CD4-positive, alpha-beta T cell treated with Interleukin-15 for 1 hour (primary cell): ENCODE measurements around the gene KREMEN1.

Experiments
- DNase-seq: peaks from one replicate; pipeline ENCODE4 v3.0.0-alpha.2; 2020

KREMEN1 gene

DNA sequence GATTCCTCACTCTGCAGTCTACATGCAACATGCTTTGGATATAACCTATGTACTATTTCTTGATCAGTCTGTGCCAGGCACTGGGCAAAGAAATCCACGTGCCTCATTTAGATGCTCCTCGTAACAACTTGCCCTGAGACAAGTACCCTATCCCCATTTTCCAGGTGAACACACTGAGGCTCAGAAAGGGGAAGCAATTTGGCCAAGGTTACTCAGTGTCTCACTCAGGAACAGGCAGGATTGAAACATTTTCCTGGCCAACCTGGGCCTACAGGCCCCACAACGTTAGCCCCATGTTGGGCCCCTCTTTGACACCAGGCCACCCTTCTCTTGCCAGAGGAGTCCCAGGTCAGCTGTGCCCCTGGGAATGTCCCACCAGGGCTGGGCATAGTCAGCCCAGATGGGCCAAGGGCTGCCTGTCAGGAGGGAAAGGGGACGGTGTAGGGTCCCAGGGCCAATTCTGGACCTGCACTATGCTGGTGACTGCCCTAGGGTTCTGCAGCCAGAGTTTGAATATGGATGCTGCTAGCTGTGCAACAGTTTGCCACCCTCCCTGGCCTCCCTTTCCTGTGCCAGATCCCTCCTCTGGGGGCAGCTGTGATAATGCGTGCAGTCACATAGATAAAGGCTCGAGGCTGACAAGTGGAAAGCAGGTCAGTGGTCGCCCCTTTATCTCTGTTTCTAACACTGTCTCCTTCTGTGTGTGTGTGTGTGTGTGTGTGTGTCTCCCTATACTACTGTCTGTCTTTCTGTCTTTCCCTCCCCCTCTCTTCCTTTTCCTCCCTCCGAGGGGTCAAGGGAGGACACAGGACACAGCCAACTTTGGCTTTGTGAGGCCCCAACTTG, 122.5 kb downstream of the KREMEN1 start:
- no peak for DNase-seq

DNA sequence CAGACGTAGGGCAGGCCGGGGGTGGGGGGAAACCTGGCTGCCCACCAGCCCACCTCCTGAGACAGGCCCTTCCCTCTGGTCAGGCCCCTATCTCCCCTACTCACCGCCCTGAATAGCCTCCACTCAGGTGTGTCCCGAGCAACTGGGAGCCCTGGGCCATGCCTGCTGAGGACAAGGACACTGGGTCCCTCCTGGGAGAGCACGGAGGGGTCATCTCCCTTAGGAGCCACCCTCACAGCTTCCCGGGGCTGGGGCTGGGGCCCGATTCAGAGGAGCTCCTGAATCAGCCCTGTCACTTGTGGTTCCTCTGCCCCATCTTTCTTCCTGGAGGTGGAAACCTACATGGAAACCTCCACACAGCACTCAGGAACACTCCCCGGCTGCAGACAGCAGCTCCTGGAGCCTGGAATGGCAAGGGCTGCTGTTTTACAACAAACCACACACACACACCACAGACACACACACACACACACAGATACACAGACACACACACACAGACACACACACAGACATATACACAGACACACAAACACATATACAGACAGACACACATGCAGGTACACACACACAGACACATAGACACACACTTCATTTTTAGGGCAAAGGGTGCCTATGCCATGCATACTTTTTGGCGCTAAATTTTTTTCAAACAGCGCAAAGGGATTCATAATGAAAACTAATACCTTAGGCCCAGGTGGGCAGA, 123.3 kb downstream of the KREMEN1 start:
- no peak for DNase-seq

DNA sequence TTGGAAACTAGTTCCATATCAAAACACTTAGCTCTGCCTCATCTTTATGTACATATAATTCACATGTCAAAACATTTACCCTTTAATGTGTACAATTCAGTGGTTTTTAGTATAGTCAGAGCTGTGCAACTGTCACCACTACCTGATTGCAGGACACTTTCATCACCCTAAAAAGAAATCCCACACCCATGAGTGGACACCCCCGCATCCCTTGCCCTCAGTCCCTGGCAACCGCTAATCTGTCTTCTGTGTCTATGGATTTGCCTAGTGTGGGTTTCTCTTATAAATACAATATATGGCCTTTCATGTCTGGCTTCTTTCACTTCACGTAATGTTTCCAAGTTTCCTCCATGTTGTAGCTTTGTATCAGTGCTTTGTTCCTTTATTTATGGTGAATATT, 124.3 kb downstream of the KREMEN1 start:
- no peak for DNase-seq

DNA sequence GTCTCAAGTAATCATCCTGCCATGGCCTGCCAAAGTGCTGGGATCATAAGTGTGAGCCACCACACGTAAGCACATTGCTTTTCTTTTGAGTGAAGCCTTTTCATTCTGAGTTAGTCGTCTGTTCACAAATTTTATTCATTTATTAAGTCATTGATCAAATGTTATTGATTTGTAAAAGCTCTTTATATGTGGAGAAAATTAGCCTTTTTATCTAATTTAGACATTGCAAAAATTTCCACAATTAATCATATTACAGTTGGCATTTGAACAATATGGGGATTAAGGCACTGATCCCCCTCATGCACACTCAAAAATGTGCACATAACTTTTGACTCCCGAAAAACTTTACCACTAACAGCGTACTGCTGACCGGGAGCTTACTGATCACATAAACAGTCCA, 125.4 kb downstream of the KREMEN1 start:
- DNase-seq = no peak

DNA sequence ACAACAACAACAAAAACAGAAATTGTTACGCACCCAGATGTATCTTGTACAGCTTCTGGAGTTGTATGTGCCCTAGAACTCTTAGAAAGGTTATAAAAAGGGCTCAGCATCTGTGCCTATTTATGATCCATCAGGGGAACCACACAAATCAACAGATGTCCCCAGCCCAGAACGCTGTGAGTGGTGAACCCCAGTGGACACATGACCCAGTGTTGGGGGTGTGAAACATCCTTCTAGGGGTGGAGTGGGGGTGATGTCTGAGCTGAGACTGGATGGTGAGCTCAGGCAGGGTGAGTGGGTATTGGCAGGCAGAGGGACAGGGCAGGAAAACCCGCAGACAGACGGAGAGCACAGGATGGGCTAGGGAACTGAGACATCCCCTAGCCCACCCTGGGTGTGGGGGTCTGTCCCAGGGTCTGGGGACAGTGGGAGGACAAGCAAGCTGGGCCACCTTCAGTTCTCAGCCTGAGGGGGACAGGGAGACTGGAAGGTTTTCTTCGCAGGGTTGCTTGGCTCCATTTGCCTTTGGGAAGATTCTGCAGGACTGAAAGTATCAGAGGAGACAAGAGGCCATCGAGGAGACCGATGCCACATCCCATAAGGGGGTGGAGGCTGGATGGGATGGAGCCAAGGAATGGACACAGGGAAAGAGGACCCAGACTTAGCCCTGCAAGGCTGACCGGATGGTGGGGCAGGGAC, 127.0 kb downstream of the KREMEN1 start:
- DNase-seq = no peak

DNA sequence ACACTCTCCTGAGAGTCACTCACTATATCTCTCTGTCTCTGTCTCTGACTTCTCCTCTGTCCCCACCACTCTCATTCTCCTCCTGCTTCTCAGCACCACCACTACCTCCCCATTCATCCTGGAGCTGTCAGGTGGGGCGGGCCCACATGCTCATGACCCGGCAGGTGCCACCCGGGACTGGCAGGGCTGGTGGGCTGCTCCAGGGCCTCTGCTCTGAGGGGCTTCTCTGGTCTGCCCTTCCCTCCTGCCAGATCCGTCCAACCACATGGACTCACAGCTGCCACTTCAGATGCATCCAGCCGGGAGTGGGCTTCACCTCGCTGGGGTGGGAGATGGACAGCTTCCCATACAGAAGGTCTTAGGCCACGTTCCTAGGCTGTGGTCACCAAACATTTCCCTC, 128.1 kb downstream of the KREMEN1 start:
- DNase-seq = no peak

DNA sequence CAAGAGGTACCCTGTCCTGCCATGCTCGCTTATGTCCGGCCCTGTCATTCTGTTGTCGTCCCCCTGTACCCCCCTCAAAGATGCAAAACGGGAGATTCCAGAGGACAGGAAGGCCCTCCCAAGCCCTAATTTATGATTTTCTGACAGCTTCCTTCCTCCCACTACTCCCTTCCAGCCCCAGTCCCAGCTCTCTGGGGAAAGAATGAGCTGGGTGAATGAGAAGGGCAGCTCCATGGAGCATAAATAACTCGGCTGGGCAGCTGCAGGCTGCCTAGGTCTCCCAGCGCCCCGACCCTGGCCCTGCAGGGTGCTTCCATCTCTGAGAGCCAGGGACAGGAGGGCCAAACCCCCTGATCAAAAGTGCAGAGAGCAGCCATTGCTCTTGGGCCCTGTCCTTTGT, 128.9 kb downstream of the KREMEN1 start:
- no peak for DNase-seq

DNA sequence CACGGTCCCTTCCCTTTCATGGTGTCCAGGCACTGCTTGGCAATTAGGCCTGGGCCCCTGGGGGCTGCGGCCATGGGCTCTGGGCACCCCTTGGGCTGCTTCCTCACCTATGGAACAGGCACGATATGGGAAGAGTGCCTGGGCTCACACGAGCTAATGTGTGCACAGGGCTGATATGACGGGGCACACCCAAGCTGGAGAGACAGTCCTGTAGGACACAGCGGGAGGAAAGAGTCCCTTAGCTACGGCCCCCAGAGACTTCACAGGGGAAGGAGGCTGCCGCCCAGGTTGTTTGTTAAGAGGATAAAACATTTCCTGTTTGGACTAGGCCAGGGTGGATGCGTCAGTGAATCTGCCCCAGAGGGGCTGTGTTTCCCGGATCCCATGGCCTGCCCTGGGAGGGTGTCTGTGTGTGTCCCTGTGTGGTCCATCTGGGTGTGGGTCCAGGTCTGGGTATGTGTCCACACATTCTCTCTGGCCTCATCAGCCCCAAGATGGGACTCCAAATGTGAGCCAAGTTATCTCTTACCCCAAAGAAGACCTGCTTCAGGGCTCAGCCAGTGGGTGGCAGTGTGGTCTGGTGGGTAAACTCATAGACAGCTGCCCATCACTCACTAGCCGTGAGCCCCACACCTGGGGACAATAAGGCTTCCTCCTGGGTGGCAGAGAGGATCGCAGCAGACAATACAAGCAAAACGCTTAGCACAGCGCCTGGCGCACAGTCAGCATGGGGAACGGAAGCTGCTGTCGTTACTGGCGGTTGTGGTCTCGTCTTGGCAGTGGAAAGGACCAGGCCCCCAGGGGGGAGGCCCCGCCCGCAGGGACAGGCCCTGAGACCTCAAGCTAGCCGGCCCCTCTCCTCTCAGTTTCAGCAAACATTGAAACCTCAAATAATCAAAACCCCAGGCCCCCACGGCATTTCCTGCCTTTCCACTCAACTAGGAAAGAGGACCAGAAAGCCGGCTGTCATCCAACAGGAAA, 129.7 kb downstream of the KREMEN1 start:
- peak; percentile 57 for DNase-seq

DNA sequence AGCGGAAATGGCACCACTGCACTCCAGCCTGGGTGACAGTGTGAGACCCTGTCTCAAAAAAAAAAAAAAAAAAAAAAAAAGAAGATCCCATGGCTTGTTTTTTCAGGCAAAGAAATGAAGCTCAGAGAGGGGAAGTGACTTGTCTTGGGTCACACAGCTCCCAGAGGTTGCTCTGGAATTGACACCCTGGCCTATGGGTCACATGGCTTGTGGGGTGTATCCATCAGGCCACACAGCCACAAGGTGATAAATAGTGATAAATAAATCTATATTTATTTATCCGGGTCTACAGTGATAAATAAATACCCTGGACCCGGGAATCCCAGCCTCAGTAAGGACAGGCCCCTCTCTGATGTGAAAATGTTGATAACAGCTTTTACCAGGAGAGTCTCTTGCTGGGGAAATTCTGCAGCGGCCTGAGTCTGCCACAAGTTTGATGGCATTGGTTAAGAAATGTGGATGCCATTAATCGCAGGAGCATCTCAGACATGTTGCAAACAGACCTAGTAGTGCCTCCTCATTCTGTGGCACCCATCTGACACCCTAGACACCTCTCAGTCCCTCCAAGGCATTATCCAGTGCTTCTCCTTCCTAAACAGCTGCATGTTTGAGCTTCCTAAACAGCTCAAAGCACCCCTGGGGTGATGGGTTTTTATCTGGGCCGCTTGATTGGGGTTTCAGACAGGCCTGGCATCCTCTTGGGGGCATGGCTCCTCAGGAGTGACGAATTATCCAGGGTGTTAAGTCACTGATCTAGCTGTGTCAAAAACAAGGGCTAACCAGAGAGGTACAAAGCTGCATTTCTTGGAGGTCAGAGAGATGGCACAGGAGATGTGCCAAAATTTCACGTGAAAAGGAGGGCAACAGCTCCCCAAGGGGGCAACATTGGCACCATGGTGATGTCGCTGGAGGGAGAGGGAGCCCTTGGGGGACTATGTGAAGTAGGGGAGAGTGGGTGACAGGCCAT, 130.9 kb downstream of the KREMEN1 start:
- no peak for DNase-seq

DNA sequence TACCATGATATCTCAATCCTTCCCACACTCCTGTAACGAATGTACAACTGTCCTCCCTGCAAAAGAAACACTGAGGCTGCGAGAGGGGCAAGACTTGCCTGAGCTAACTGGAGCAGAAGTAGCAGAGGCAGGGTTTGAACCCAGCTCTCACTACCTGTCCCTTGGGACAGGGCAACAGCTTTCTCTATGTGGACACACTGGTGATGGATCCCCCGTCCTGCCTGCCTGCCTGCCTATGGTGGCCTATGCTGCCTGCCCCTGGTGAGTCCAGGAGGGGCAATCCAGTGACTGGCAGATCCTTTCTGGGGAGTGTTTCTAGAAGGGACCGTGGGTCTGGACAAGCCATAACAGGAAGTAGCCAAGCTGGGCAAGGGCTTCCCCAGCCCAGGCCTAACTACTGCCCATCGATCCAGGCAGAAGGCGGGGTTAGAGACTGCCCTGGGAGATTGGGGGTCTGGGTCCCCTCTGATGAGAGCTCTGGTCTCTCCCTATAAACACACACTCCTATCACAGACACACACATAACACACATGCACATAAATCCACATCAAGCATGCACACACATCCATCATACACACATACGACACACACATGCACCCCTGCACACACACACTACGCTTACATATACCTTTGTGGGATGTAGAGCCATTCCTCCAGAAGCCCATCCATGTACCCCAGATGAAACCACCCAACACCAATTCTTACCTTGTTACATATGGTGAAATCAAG, 131.8 kb downstream of the KREMEN1 start:
- no peak for DNase-seq

DNA sequence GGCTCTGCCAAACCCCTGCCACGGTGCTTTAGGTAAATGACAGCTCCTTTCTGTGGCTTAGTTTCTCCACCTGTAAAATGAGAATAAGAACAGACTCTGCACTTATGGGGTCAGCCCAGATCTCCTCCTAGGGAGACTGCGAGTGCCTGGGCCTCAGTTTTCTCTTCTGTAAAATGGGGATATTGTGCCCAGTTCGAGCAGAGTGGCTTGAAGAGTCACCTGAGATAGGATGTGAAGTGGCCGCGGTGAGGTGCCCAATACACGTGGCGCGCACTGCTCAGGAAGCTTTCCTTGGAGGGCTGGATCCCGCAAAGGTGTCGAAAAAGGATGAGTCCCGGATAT, 132.4 kb downstream of the KREMEN1 start:
- no peak for DNase-seq

DNA sequence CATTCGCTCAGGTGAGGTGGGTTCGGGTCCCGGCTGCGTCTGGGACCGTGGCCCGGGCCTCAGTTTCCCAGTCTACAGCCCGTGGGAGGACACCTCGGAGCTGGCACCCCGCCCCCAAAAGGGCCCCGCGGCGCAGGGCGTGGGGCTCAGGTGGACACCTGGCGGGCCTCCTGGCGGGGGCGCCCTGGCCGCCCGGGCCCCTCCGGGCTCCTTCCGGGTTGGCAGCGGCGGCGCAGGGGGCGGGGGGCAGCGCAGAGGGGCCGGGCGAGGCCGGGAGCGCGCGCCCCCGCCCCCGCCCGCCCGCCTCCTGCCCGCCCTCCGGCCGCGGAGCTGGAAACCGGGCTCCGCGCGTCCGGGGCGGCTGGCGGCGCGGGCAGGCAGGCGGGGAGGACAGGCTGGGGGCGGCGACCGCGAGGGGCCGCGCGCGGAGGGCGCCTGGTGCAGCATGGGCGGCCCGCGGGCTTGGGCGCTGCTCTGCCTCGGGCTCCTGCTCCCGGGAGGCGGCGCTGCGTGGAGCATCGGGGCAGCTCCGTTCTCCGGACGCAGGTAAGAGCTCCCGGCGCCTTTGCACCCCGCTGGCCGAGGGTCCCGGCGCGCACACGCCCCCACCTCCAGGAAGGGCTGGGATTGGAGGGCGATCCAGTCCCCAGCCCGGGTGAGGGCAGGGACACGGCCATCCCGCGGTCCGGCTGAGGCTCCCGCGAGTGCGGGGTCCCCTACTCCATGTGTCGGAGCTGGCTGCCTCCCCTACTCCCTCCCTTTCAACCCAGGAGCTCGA, 132.9 kb downstream of the KREMEN1 start, which contains the start of gene EMID1:
EMID1 (plus strand) TSS at position 303 of the 778 bp plus-strand sequence; CDS start at position 446, 143 bp downstream.
- DNase-seq = no peak

DNA sequence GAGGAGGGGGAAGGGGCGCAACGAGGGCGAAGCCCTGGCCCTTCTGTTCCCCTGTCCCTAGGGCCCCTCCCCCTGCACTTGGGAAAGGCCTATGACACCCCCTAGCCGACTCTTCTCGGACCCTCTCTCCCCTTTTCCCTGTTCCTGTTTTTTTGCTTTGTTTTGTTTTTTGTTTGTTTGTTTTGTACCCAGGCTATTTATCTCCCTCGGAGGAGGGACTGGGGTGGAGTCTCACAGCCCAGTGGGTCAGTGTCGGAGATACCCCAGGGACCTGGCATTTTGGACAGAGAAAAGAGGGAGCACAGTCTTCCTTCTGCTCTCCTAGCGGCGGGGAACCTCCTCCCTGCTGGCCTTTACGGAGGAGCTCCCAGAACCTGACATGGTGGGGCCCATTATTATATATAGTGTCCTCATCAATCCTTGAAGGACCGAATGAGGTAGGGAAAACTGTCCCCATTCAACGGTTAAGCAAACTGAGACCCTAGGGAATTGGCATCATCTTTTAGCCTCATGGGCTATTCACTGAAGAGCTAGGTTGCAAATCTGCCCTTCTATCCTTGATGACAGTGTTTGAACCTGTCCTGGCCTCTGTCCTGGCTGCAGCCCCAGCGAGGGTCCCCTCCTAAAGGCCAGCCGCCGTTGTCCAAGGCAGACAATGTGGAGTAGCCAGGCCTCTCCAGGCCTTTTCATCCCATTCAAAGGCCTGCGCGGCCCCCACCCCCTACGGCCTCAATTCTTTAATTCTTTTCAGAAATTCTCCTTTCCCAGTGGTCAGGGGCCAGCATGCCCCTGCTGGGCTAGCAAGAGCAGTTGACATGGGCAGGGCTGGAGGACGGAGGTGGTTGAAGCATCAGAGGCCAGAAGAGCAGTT, 133.8 kb downstream of the KREMEN1 start:
- no peak for DNase-seq

DNA sequence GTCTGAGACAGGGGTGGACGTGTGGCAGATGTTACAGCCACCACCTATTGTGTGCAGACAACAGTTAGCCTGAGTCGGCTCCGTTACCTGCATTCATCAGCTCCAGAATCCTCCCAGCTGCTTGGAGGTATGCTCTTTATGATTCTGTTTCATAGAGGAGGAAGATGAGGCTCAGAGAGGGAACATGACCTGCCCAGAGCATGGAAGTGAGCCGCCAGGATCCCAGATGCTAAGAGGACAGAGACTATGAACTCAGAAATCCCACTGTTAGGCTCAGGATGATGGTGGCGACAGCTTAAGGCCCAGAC, 134.4 kb downstream of the KREMEN1 start:
- DNase-seq = no peak

DNA sequence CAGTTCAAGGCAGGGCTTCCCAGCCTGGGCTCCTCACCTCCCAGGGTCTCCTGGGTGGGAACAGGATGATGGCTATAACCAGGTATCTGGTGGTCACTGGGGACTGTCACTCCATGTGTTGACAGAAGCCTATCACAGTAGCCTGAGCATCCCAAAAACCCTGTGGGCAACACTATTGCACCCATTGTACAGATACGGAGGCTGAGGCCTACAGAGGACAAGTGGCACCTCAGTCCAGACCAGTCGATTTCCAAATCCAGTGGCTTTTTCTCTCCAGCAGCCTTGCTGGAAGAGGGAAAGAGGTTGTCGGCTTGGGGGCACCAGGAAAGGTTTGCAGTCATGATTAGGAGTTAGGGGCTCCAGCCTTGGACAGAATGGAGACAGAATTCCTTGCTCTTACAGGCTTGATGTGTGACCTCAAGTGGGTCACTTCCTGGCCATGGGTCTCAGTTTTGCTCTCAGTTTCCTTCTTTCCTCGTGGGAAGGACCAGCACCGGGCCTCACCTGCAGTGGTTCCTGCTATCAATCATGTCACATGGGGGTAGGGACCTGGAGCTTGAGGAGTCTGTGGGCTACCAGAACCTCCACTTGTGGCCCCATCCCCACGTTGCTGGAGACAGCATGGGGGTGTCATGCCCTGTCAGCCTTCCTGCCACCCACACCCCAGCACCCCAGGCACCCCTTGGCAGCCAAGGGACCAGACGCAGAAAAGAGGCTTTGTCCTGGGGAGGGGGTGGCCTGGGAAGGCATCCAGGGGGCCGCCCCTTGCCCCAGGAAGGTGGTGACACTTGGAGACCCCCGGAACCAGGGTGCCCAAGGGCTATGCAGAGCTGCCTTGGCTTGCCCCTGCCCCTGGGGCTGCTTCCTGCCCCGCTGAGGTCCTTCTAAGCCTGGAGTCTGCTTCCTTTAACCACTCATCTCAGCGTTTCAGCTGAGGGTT, 135.0 kb downstream of the KREMEN1 start:
- no peak for DNase-seq

DNA sequence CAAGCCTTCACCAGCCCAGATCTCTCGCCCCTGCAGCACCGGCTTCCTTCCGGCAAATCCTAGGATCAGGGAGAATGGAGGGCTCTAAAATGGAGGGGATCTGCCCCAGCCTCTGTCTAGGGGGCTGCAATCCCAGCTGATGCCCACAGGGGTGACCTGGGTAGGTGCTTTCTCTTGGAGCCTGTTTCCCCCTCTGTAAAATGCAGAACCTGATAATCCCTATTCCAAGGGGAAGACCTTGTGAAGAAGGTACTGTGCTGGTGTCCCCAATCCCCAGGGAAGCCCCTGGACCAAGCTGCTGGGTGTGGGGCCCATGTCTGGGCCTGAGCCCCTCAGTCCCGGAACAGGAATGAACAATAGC, 135.6 kb downstream of the KREMEN1 start:
- no peak for DNase-seq

DNA sequence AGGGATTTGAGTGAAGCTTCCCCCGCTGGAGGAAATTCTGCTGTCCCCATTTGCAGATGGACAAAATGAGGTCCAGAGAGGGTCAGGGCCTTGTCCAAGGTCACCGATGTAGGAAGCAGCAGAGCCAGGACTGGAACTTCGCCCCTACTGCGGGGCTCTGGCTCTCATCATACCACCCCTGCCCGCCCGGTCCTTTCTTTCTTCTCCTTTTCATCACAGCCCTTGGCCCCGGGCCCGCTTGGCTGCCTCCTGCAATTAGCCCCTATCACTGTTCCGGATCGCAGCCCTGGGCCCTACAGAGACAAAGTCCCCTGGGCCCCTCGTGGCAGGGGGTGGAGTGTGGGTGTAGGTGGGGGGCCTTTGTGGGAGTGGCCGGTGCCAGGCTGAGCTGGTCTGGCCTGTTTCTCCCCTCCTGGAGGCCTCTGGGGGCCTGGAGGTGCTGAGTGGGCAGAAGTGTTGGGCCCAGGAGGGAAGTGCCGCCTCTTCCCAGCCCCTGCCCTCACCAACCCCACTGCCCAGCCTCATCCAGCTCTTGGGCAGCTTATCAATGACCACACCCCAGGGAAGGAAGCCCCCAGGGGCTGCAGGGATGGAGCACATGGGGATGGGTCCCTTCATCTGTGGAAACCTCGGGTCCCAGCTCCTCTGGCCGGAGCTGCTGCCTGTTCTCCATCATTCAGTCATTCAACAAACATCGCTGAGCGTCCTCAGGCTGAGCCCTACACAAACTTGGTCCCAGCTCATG, 136.2 kb downstream of the KREMEN1 start:
- no peak for DNase-seq
